ENCODE results near the gene HDAC8.

The HDAC8 gene

GRCh38 chrX:72387247-72387646 is 185.4 kb downstream of the HDAC8 start:
- H3K4me3 ChIP-seq (ENCODE audit: low read length) = no peak overlapping the region
- DNase-seq (ENCODE audit: low read depth) = no peak
- no peak for TF ChIP-seq CTCF (IDR thresholded peaks at IDR 0.05; ENCODE audit: insufficient read depth, low read depth, low read length, missing control alignments)

GRCh38 chrX:72382202-72382595 is 190.4 kb downstream of the HDAC8 start:
- no peak for TF ChIP-seq CTCF (IDR thresholded peaks at IDR 0.05; ENCODE audit: insufficient read depth, low read depth, low read length, missing control alignments)
- H3K4me3 ChIP-seq (ENCODE audit: low read length) = no peak overlapping the region
- DNase-seq (ENCODE audit: low read depth) = no peak

- no peak for TF ChIP-seq CTCF (IDR thresholded peaks at IDR 0.05; ENCODE audit: insufficient read depth, low read depth, low read length, missing control alignments)
- H3K4me3 ChIP-seq (ENCODE audit: low read length) = no peak overlapping the region
- no peak for DNase-seq (ENCODE audit: low read depth)
These were observed 191.0 kb downstream of the HDAC8 start for GRCh38 chrX:72381439-72382201.

GRCh38 chrX:72376124-72376523 is 196.5 kb downstream of the HDAC8 start:
- no peak for DNase-seq (ENCODE audit: low read depth)
- H3K4me3 ChIP-seq (ENCODE audit: low read length) = no peak overlapping the region
- no peak for TF ChIP-seq CTCF (IDR thresholded peaks at IDR 0.05; ENCODE audit: insufficient read depth, low read depth, low read length, missing control alignments)

- DNase-seq (ENCODE audit: low read depth) = no peak
- TF ChIP-seq CTCF (IDR thresholded peaks at IDR 0.05; ENCODE audit: insufficient read depth, low read depth, low read length, missing control alignments) = no peak
- no peak overlapping the region for H3K4me3 ChIP-seq (ENCODE audit: low read length)
These were observed 199.5 kb downstream of the HDAC8 start for GRCh38 chrX:72373136-72373535.

- no peak for TF ChIP-seq CTCF (IDR thresholded peaks at IDR 0.05; ENCODE audit: insufficient read depth, low read depth, low read length, missing control alignments)
- no peak for DNase-seq (ENCODE audit: low read depth)
- H3K4me3 ChIP-seq (ENCODE audit: low read length) = no peak overlapping the region
These were observed 199.9 kb downstream of the HDAC8 start for GRCh38 chrX:72372735-72373134.

- TF ChIP-seq CTCF (IDR thresholded peaks at IDR 0.05; ENCODE audit: insufficient read depth, low read depth, low read length, missing control alignments) = no peak
- no peak overlapping the region for H3K4me3 ChIP-seq (ENCODE audit: low read length)
- no peak for DNase-seq (ENCODE audit: low read depth)
These were observed 201.2 kb downstream of the HDAC8 start for GRCh38 chrX:72371405-72371804.
